HepG2 (cell line): ENCODE measurements around the gene KIZ. TPM values are rescaled to one million over a fixed set of nuclear protein-coding genes. Genes with fewer than 3 reads are reported as not detected.
A peak's percentile ranks its signal among the peaks of the same experiment; 100 is the strongest.

Experiments used
- BRCA1 ChIP-seq: sonication (generic); formaldehyde crosslinking; IDR thresholded peaks from 2 replicates; pipeline ENCODE4 v1.4.0; 2020; ENCODE audit warnings: missing genetic modification reagents
- CEBPB ChIP-seq: IDR thresholded peaks from 2 replicates; pipeline ENCODE4 v1.6.1; 2011; ENCODE audit warnings: low read depth, low read length, improper control_type of control experiment, borderline replicate concordance
- HOXA5 ChIP-seq: sonication (generic); formaldehyde crosslinking; IDR thresholded peaks from 2 replicates; pipeline ENCODE4 v1.4.0; 2020; ENCODE audit warnings: missing genetic modification reagents
- LRRFIP1 ChIP-seq: sonication (generic); formaldehyde crosslinking; conservative IDR thresholded peaks from 2 replicates; pipeline ENCODE4 v1.4.0; 2020; ENCODE audit warnings: missing genetic modification reagents
- MIXL1 ChIP-seq: IDR thresholded peaks from 2 replicates; pipeline ENCODE4 v1.6.1; 2016
- MLX ChIP-seq: IDR thresholded peaks from 2 replicates; pipeline ENCODE4 v1.6.1; 2016
- NFIC ChIP-seq: IDR thresholded peaks from 2 replicates; pipeline ENCODE4 v1.6.1; 2012; ENCODE audit warnings: mild to moderate bottlenecking, low read length, inconsistent platforms
- PRMT3 ChIP-seq: sonication (generic); formaldehyde crosslinking; IDR thresholded peaks from 2 replicates; pipeline ENCODE4 v1.8.1; 2022; ENCODE audit warnings: low read depth, mild to moderate bottlenecking, moderate library complexity, missing genetic modification reagents, borderline replicate concordance
- SAFB2 ChIP-seq: sonication (generic); formaldehyde crosslinking; IDR thresholded peaks from 2 replicates; pipeline ENCODE4 v1.5.1; 2020; ENCODE audit warnings: missing genetic modification reagents, low read depth, mild to moderate bottlenecking, borderline replicate concordance
- SMARCC2 ChIP-seq: fragments of 450-650 bp; IDR thresholded peaks from 2 replicates; pipeline ENCODE4 v1.6.1; 2017; ENCODE audit warnings: antibody characterized with exemption, mild to moderate bottlenecking
- SRSF9 ChIP-seq: fragments of 200-400 bp; formaldehyde crosslinking; IDR thresholded peaks from 2 replicates; pipeline ENCODE4 v1.6.1; 2018; ENCODE audit warnings: borderline replicate concordance, mild to moderate bottlenecking, low read depth, low read length; ENCODE audit not compliant: insufficient read depth, poor library complexity, severe bottlenecking
- ZBTB14 ChIP-seq: sonication (generic); formaldehyde crosslinking; IDR thresholded peaks from 2 replicates; pipeline ENCODE4 v1.4.0; 2020; ENCODE audit warnings: missing genetic modification reagents
- ZFP91 ChIP-seq: sonication (generic); formaldehyde crosslinking; IDR thresholded peaks from 2 replicates; pipeline ENCODE4 v1.9.0; 2022; ENCODE audit warnings: missing genetic modification reagents, mild to moderate bottlenecking, borderline replicate concordance
- ZNF235 ChIP-seq: sonication (generic); formaldehyde crosslinking; IDR thresholded peaks from 2 replicates; pipeline ENCODE4 v1.8.1; 2023; ENCODE audit warnings: mild to moderate bottlenecking, missing genetic modification reagents, borderline replicate concordance
- ZNF256 ChIP-seq: sonication (generic); formaldehyde crosslinking; conservative IDR thresholded peaks from 2 replicates; pipeline ENCODE4 v1.4.0; 2020; ENCODE audit warnings: missing genetic modification reagents
- ZNF550 ChIP-seq: sonication (generic); formaldehyde crosslinking; IDR thresholded peaks from 2 replicates; pipeline ENCODE4 v1.4.0; 2020; ENCODE audit warnings: mild to moderate bottlenecking, missing genetic modification reagents, borderline replicate concordance
- polyA plus RNA-seq, 8 experiments: library from polyadenylated mRNA; depleted of rRNA in 3 of 8; stranded (reverse) in 7 of 8; unstranded in 1 of 8; fragments of >200 nt; fragmentation: Illumina TruSeq in 4 of 8; extraction: Trizol in 4 of 8; gene quantifications; 2 replicates each; pipeline versions ENCODE4 v1.2.1 to v1.2.3, GENCODE V29; 2011 to 2016; ENCODE audit warnings: low read depth in 4 of 8, missing spikeins in 1 of 8, mixed read lengths in 1 of 8; ENCODE audit not compliant: insufficient read depth in 1 of 8
- total RNA-seq, 5 experiments: library from RNA; depleted of rRNA; stranded (reverse); fragments of >200 nt; fragmentation: Illumina TruSeq; extraction: Trizol; gene quantifications; 2 replicates each; pipeline ENCODE4 v1.2.3, GENCODE V29; 2016; ENCODE audit warnings: low read depth in 1 of 5

The KIZ gene
- total and polyA plus RNA-seq, 2 of the 13 experiments (the other 11 are each of a cell fraction or from before 2014, with no cell fraction given): 46.3 to 114 TPM

GRCh38 chr20:21280522-21281016 lies 154.7 kb downstream of the KIZ start (continued):
- TF ChIP-seq ZNF550 (no peak), SMARCC2 (no peak), ZNF235 (CRISPR knock-in tag) (no peak), MIXL1 (peak; percentile 87), BRCA1 (CRISPR knock-in tag) (no peak), ZNF256 (CRISPR knock-in tag) (no peak), CEBPB (peak; percentile 64; the same call in 1 of the 2 replicates), SAFB2 (no peak), HOXA5 (no peak), NFIC (no peak), ZFP91 (CRISPR knock-in tag) (peak; percentile 23), LRRFIP1 (no peak), SRSF9 (no peak), ZBTB14 (CRISPR knock-in tag) (no peak), PRMT3 (CRISPR knock-in tag) (no peak), MLX (CRISPR knock-in tag) (no peak; the same call in 1 of the 2 replicates)
